Measurements from ENCODE around the gene TSPAN12.

Gene TSPAN12

GRCh38 chr7:120867932-120868331 is 10.0 kb upstream of the TSPAN12 start:
- H3K9me3 ChIP-seq (ENCODE audit: insufficient read depth, low read depth, low read length) = no peaks in the 10 kb centered on the region
- H2AFZ ChIP-seq (ENCODE audit: low read length) = no peak overlapping the region
- no peaks in the 10 kb centered on the region for H3K36me3 ChIP-seq (ENCODE audit: insufficient read depth, low read length)
- H4K20me1 ChIP-seq (ENCODE audit: insufficient read depth, low read length, poor library complexity, severe bottlenecking) = no peaks in the 10 kb centered on the region
- no peak for TF ChIP-seq CTCF (conservative IDR thresholded peaks at IDR 0.05; ENCODE audit: low read length)
- no peak for TF ChIP-seq EZH2phosphoT487 (IDR thresholded peaks at IDR 0.05; ENCODE audit: borderline replicate concordance)
- no peaks in the 10 kb centered on the region for H3K9me2 ChIP-seq (replicated peaks; ENCODE audit: low read depth, low read length)
- H3K4me3 ChIP-seq (ENCODE audit: low read length, poor library complexity, severe bottlenecking) = no peak overlapping the region
- H3K4me1 ChIP-seq (ENCODE audit: insufficient read depth, low read length, poor library complexity, severe bottlenecking) = no peaks in the 10 kb centered on the region
- no peak overlapping the region for H3K4me2 ChIP-seq (ENCODE audit: low read depth, low read length, poor library complexity, severe bottlenecking)
- H3F3A ChIP-seq (ENCODE audit: low read depth) = no peaks in the 10 kb centered on the region
- H3K27me3 ChIP-seq (ENCODE audit: insufficient read depth, low read length, poor library complexity, severe bottlenecking) = no peaks in the 10 kb centered on the region
- H3K79me2 ChIP-seq (ENCODE audit: insufficient read depth, low read length) = no peaks in the 10 kb centered on the region
- no peak overlapping the region for H3K9ac ChIP-seq (ENCODE audit: low read depth, low read length, poor library complexity, severe bottlenecking)

DNA sequence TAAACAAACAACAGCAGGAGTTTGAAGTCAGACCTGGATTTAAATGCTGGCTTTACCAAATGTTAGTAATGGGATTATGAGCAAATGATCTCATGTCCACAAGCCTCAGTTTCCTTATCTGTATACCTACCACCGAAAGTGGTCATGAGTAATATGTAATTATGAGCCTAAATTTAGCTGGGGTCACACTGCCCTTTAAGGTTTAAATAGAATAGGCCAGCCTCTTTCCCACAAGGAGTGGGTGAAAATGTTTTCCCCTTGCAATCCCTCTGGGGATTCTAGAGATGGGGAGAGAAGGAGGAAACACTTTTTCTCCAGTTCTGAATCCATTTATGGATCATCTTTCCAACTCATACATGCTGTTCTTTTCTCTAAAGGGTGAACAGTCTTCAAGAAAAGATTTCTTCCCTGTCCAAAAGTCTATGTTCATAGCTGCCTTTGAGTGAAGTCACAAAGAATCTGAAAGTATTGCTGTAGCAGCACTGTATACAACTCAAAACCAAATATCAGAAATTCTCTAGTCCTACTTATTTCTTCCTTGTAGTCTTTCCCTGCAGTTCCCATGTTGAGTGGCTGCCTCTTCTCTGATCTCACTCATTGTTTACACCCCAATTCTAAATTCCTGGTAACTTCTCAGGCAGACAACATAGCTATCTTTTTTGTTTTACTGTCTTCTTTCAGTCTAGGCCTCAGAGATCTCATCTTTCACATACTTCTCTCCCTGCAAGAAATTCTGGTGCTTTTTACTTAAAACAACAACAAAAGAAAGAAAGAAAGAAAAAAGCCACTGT is 7.4 kb upstream of the TSPAN12 start:
- Histone ChIP-seq H3K79me2 (ENCODE audit: insufficient read depth, low read length) (no peaks in the 10 kb centered on the region), H3K36me3 (ENCODE audit: insufficient read depth, low read length) (no peaks in the 10 kb centered on the region), H4K20me1 (ENCODE audit: insufficient read depth, low read length, poor library complexity, severe bottlenecking) (no peaks in the 10 kb centered on the region), H3K9ac (ENCODE audit: low read depth, low read length, poor library complexity, severe bottlenecking) (no peak overlapping the region), H3F3A (ENCODE audit: low read depth) (no peaks in the 10 kb centered on the region), H3K4me3 (ENCODE audit: low read length, poor library complexity, severe bottlenecking) (no peak overlapping the region), H3K4me1 (ENCODE audit: insufficient read depth, low read length, poor library complexity, severe bottlenecking) (no peaks in the 10 kb centered on the region), H2AFZ (ENCODE audit: low read length) (no peak overlapping the region), H3K9me3 (ENCODE audit: insufficient read depth, low read depth, low read length) (no peaks in the 10 kb centered on the region), H3K4me2 (ENCODE audit: low read depth, low read length, poor library complexity, severe bottlenecking) (no peak overlapping the region), H3K27me3 (ENCODE audit: insufficient read depth, low read length, poor library complexity, severe bottlenecking) (no peaks in the 10 kb centered on the region), H3K9me2 (replicated peaks; ENCODE audit: low read depth, low read length) (no peaks in the 10 kb centered on the region)
- TF ChIP-seq EZH2phosphoT487 (IDR thresholded peaks at IDR 0.05; ENCODE audit: borderline replicate concordance) (no peak), CTCF (conservative IDR thresholded peaks at IDR 0.05; ENCODE audit: low read length) (no peak)

GRCh38 chr7:120864141-120864900 is 6.4 kb upstream of the TSPAN12 start:
- H3K4me3 ChIP-seq (ENCODE audit: low read length, poor library complexity, severe bottlenecking) = no peak overlapping the region
- no peaks in the 10 kb centered on the region for H3K79me2 ChIP-seq (ENCODE audit: insufficient read depth, low read length)
- no peaks in the 10 kb centered on the region for H3K27me3 ChIP-seq (ENCODE audit: insufficient read depth, low read length, poor library complexity, severe bottlenecking)
- H4K20me1 ChIP-seq (ENCODE audit: insufficient read depth, low read length, poor library complexity, severe bottlenecking) = no peaks in the 10 kb centered on the region
- no peak overlapping the region for H3K4me2 ChIP-seq (ENCODE audit: low read depth, low read length, poor library complexity, severe bottlenecking)
- H3K4me1 ChIP-seq (ENCODE audit: insufficient read depth, low read length, poor library complexity, severe bottlenecking) = no peaks in the 10 kb centered on the region
- no peak overlapping the region for H2AFZ ChIP-seq (ENCODE audit: low read length)
- H3K9me3 ChIP-seq (ENCODE audit: insufficient read depth, low read depth, low read length) = no peaks in the 10 kb centered on the region
- H3K9me2 ChIP-seq (replicated peaks; ENCODE audit: low read depth, low read length) = no peaks in the 10 kb centered on the region
- H3K36me3 ChIP-seq (ENCODE audit: insufficient read depth, low read length) = no peaks in the 10 kb centered on the region
- no peak overlapping the region for H3K9ac ChIP-seq (ENCODE audit: low read depth, low read length, poor library complexity, severe bottlenecking)
- no peak for TF ChIP-seq EZH2phosphoT487 (IDR thresholded peaks at IDR 0.05; ENCODE audit: borderline replicate concordance)
- TF ChIP-seq CTCF (conservative IDR thresholded peaks at IDR 0.05; ENCODE audit: low read length) = no peak
- H3F3A ChIP-seq (ENCODE audit: low read depth) = no peaks in the 10 kb centered on the region

Measured in Loucy (cell line).